Right lobe of liver (tissue), 6 donors: ENCODE data around the gene PKD1. TPM values are rescaled to one million over a fixed set of nuclear protein-coding genes. Genes with fewer than 3 reads are reported as not detected.

ENCODE experiments used
- ATAC-seq, 4 donors: fragments of 200-7000 bp; cut with Tn5 transposase; one replicate each; pipeline ENCODE4 v1.9.1; 2020; ENCODE audit warnings: mild to moderate bottlenecking in 4 of 4, moderate library complexity in 4 of 4
- DNase-seq, 3 donors: peaks; one replicate each; pipeline ENCODE4 v3.0.0-alpha.2; 2020
- H3K27ac ChIP-seq, 3 donors: fragments of 200-600 bp; one replicate each; pipeline ENCODE4 v1.8.0; 2022
- H3K27me3 ChIP-seq, 2 donors: fragments of 200-600 bp; one replicate each; pipeline ENCODE4 v1.8.0; 2022
- H3K36me3 ChIP-seq, 4 donors: fragments of 200-600 bp; sonication (generic) in 1 of 4; one replicate each; pipeline versions ENCODE4 v1.5.1 to v1.8.0; 2017 to 2022; ENCODE audit warnings: control low read depth in 1 of 4
- H3K4me1 ChIP-seq, 4 donors: fragments of 200-600 bp; sonication (generic) in 1 of 4; one replicate each; pipeline versions ENCODE4 v1.5.1 to v1.8.0; 2017 to 2022; ENCODE audit warnings: control low read depth in 1 of 4
- H3K4me3 ChIP-seq, 3 donors: fragments of 200-600 bp; one replicate each; pipeline ENCODE4 v1.8.0; 2022
- H3K9me3 ChIP-seq, 4 donors: fragments of 200-600 bp; sonication (generic) in 1 of 4; one replicate each; pipeline versions ENCODE4 v1.5.1 to v1.8.0; 2017 to 2022; ENCODE audit warnings: control low read depth in 1 of 4
- CTCF ChIP-seq, 4 donors: fragments of 200-600 bp in 3 of 4; fragments of 450-650 bp in 1 of 4; IDR thresholded peaks; one replicate each; pipeline versions ENCODE4 v1.5.1 to v1.8.0; 2016 to 2022; ENCODE audit warnings: antibody characterized with exemption in 4 of 4, mild to moderate bottlenecking in 2 of 4
- POLR2A ChIP-seq: fragments of 450-650 bp; IDR thresholded peaks from one replicate; pipeline ENCODE4 v1.6.1; 2017; ENCODE audit warnings: antibody characterized with exemption, mild to moderate bottlenecking
- WGBS: methylation state at CpG from one replicate; pipeline ENCODE4 v1.1.6; 2018; ENCODE audit warnings: low coverage, low lambda C conversion rate; ENCODE audit not compliant: insufficient coverage; ENCODE audit errors: missing lambda C conversion rate; 5-methylcytosine and 5-hydroxymethylcytosine counted together
- intact Hi-C, 2 donors: fragments of 100-400 bp; cut with DNase I; formaldehyde crosslinking; loops; one replicate each; pipeline versions ENCODE4 v1.11.2 to v1.14.1; 2022
- total RNA-seq, 6 experiments: library from RNA; depleted of rRNA in 2 of 6; stranded (reverse); fragments of >200 nt in 2 of 6; fragmentation: NEBNext Ultra II Directional in 3 of 6; extraction: Animal tissue kit (Norgen Biotek cat#: 25700) in 3 of 6; gene quantifications; one replicate each; pipeline versions ENCODE4 v1.1.0 to v1.2.4, GENCODE V29; 2016 to 2023
- donor health status: DM: no; HTN: yes; CAD: no.
- donor health status: DM: no; HTN: no; CAD: no.
- donor health status: DM: no; HTN: no; CAD: no.
- donor health status: DM: no; HTN: yes; CAD: no.
- donor health status: DM: no; HTN: yes; CAD: no.

The PKD1 gene
- total RNA-seq, 6 experiments from 2014 or later, result 28.5 to 58.2 (median 42.8) TPM

GRCh38 chr16:2083876-2084780 is 51.6 kb downstream of the PKD1 start:
- intact Hi-C loops, result no loop called here
- no peak for ATAC-seq
- no peaks in the 10 kb centered on the region for H3K9me3 ChIP-seq
- WGBS, result 80% methylated on average over 2 of the region's 44 CpGs
- peaks cover 0 to 50% (median 17%) of the 10 kb centered on the region in 4 donors for H3K4me1 ChIP-seq
- TF ChIP-seq POLR2A, result no peak
- no peak for TF ChIP-seq CTCF (IDR thresholded peaks at IDR 0.05)
- peaks cover 0 to 54% (median 5%) of the 10 kb centered on the region in 4 donors for H3K36me3 ChIP-seq
- no peaks in the 10 kb centered on the region for H3K27me3 ChIP-seq
- H3K27ac ChIP-seq, result no peak overlapping the region
- no peak for DNase-seq
- no peak overlapping the region for H3K4me3 ChIP-seq

- no peak overlapping the region for H3K27ac ChIP-seq
- no peak for DNase-seq
Measured at GRCh38 chr16:2083409-2083808, 52.3 kb downstream of the PKD1 start.

GRCh38 chr16:2082983-2083364 is 52.7 kb downstream of the PKD1 start:
- peaks cover 0 to 49% (median 5%) of the 10 kb centered on the region in 4 donors for H3K36me3 ChIP-seq
- 92% methylated on average over 5 of the region's 16 CpGs for WGBS
- peak overlapping the region in 1 of 3 donors; percentile 31 for H3K27ac ChIP-seq
- intact Hi-C loops, result no loop called here
- no peaks in the 10 kb centered on the region for H3K27me3 ChIP-seq
- ATAC-seq (no peak), DNase-seq (no peak)
- TF ChIP-seq CTCF (IDR thresholded peaks at IDR 0.05) (no peak), POLR2A (no peak)
- H3K4me1 ChIP-seq, result peaks cover 0 to 39% (median 12%) of the 10 kb centered on the region in 4 donors
- H3K4me3 ChIP-seq, result no peak overlapping the region
- no peaks in the 10 kb centered on the region for H3K9me3 ChIP-seq

More at GRCh38 chr16:2083409-2083808, 52.3 kb downstream of the PKD1 start:
- H3K4me1 ChIP-seq, result peaks cover 0 to 43% (median 15%) of the 10 kb centered on the region in 4 donors
- intact Hi-C loops, result no loop called here
- no peaks in the 10 kb centered on the region for H3K27me3 ChIP-seq
- WGBS, result no CpG with 5 or more reads among the region's 19 CpGs
- TF ChIP-seq CTCF (IDR thresholded peaks at IDR 0.05), result no peak
- TF ChIP-seq POLR2A, result no peak
- no peaks in the 10 kb centered on the region for H3K9me3 ChIP-seq
- ATAC-seq, result no peak
- H3K36me3 ChIP-seq, result peaks cover 0 to 53% (median 5%) of the 10 kb centered on the region in 4 donors
- no peak overlapping the region for H3K4me3 ChIP-seq

- TF ChIP-seq CTCF (IDR thresholded peaks at IDR 0.05) (peak; percentile 10 to 47 (median 30)), POLR2A (peak; percentile 27)
- peak overlapping the region; percentile 31 to 55 (median 43) for H3K27ac ChIP-seq
- ATAC-seq (peak; percentile 76 to 92 (median 91)), DNase-seq (peak; percentile 87 to 95 (median 92))
- 68% methylated on average over 13 of the region's 32 CpGs for WGBS
- no peaks in the 10 kb centered on the region for H3K27me3 ChIP-seq
- H3K4me3 ChIP-seq, result no peak overlapping the region
- H3K9me3 ChIP-seq, result no peaks in the 10 kb centered on the region
- intact Hi-C loops, result no loop called here
- H3K36me3 ChIP-seq, result peaks cover 0 to 49% (median 5%) of the 10 kb centered on the region in 4 donors
- peaks cover 0 to 33% (median 9%) of the 10 kb centered on the region in 4 donors for H3K4me1 ChIP-seq
Measured at GRCh38 chr16:2082171-2082982, 53.3 kb downstream of the PKD1 start.
